ACHN (cell line): ENCODE measurements around the gene SLC5A6.
"Not testable (repeated sequence)": the region's sequence is repeated elsewhere in the genome, so short reads cannot be mapped to it uniquely, and the experiment has no call there.

ENCODE experiments used
- DNase-seq: peaks from one replicate; pipeline ENCODE4 v3.0.0-alpha.2; 2015
- in situ Hi-C: cut with HindIII; loops from 2 replicates; pipeline ENCODE4 v1.10.0; 2017; ENCODE audit warnings: low sequenced_read_pairs, low pct_ligation_motif_present, low pct_unique_long_range_greater_than_20kb

SLC5A6 gene

DNA sequence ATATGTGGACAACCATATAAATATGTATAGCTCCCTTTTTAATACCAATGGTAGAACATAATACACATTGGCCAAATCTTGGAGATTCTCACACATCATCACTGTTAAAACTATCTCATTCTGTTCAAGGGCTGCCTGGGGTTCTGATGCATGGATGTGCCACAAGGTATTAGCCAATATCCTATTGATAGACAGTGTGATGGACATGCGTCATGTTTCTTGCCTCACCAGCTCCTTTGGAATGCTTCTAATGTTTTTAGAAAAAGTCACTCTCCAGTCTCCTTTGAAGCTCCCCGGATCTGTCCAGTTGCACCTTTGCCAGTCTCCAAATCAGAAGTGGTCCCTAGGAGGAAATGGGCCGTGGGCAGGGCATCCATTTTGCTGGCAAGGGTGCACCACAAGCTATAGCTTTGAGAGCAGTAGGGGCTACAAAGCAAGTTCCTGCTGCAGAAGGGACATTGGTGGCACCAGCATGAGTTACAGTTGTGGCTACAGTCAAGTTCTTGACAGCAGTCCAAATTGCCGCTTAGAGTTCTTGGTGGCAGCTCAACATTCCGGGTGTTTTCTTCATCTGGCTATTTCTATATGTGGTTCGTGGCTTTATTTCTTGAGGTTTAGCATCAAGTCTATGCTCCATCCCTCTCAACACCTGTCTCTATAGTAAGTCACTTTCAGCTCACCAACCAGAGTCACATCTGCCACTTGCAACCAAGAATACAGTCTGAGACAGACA lies 25.3 kb downstream of the SLC5A6 start:
- in situ Hi-C loops: no loop called here
- DNase-seq: no peak

DNA sequence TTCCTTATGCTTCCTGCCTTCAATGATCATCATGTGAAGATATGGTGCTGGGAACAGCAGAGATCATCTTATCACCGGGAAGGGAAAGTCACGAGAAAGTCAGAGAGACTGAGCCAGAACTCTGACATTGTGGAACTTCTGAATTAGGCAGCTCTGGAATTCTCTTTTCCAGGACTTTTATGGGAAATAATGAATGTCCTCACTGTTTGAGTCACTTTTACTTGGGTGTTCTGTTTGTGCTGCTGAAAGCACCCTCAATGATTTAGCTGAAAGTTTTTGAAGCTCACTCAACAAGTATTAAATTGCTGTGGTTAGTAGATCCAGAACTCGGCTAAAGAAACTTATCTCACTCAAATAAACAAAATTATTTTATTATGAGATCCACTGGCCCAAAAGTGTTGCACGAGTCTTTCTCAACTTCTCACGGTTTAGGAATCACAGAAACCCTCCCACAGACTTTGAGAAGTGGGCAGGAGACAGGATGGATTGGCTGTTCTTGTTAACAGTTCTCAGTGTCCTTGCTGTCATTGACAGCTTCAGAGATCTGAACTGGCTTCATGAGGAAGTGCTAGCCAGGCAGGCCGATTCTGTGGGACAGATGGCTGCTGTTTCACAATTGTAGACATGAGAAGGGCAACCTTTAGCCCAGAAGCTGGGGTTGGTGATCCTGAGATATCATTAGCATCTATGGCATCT lies 26.6 kb downstream of the SLC5A6 start:
- DNase-seq: no peak
- in situ Hi-C loops: no loop called here

DNA sequence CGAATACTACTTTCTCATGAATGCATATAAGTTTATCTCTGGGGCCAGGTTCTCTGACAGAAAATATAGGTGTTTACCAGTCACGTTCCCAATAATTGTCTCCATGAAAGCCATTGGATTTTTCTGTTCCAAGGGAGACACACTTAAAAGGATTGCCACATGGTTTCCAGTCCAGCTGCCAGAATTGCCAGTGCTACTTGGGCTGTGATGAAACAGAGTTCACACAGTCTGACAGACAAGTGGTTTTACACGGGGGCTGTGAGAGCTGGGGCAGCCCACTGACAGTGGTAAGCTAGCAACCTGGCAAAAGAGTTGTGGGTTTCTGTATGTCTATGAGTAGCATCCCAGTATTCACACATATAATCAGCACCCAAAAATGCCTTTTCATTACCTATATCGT lies 28.0 kb downstream of the SLC5A6 start:
- in situ Hi-C loops: no loop called here
- DNase-seq: no peak

DNA sequence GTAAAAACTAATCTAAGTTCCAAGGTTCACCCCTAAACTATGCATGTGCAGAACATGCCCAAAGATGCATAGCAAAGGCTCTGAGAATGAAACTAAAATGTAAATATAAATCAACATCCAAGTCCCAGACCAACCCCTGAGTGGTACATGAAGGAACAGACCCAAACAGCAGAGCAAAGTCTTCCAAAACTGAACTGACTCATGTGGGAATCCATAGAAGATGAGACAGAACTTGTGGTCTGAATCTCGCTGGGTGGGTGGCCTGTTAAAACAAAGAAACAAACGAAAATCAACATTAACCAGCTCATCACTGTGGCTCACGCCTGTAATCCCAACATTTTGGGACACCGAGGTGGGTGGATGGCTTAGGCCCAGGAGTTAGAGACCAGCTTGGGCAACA lies 29.7 kb downstream of the SLC5A6 start:
- in situ Hi-C loops: no loop called here
- DNase-seq: no peak

DNA sequence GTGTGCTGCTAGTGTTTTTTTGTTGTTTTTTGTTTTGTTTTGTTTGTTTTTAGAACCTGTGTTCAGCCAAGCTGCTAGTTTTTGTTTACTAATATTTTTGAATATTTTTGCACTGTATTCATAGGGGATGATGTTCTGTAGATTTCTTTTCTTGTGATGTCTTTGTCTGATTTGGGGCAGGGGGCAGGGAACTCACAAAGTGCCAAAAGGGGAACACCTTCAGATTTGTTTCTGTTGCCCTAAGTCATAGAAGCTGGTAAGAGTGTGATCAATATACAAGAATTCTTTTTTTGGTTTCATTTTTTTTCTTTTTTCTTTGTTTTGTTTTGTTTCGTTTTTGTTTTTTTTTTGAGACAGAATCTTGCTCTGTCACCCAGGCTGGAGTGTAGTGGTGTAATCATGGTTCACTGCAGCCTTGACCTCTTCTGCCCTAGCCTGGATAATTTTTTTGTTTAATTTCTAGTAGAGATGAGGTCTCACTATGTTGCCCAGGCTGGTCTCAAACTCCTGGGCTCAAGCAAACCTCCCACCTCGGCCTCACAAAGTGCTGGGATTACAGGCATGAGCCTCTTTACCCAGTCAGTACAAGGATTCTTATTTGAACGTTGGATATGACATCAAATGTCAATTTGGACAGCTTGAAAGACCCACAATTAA lies 32.6 kb downstream of the SLC5A6 start:
- no peak for DNase-seq
- in situ Hi-C loops: no loop called here

DNA sequence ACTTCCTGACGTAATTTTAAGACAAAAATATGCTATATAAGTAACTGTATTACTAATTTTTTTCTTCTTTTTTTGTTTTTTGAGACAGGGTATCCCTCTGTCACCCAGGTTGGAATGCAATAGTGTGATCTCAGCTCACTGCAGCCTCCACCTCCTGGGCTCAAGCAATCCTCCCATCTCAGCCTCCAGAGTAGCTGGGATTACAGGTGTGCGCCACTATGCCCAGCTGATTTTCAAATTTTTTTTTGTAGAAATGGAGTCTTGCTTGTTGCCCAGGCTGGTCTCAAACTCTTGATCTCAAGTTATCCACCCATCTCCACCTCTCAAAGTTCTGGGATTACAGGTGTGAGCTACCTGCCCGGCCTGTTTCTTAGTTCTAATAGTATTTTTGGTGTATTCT lies 33.6 kb downstream of the SLC5A6 start:
- in situ Hi-C loops: no loop called here
- DNase-seq: no peak

DNA sequence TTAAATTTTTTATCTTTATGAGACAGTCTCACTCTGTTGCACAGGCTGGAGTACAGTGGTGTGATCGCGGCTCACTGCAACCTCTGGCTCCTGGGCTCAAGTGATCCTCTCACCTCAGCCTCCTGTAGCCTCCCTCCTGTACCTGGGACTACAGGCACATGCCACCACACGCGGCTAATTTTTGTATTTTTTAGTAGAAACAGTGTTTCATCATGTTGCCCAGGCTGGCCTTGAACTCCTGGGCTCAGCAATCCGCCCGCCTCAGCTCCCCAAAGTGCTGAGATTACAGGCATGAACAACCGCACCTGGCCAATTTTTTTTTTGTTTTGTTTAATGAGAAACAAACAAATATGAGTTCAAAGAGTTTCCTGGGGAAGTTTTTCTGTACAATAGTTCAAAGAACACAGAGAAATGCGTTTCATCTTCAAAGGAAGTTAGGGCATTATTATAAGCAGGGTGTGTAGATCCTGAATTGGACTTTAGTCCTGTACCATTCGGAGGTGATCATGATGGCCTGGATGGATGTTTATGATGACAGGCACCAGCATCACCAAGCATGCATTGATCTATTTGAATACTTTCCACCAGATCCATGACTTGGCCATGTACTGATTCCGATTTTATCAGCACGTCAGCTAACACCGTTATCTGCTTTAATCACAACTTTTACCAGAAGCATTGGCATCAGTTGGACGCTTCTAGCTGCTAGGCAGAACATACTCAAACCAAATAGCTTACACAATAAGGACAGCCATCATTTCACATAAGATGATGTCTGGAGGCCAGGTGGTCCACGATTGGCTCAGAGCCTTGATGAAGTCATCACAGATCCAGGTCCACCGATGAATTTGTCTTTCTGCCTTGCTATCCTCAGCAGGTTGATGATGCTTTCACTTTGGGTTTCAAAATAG lies 34.4 kb downstream of the SLC5A6 start:
- no peak for DNase-seq
- in situ Hi-C loops: no loop called here

DNA sequence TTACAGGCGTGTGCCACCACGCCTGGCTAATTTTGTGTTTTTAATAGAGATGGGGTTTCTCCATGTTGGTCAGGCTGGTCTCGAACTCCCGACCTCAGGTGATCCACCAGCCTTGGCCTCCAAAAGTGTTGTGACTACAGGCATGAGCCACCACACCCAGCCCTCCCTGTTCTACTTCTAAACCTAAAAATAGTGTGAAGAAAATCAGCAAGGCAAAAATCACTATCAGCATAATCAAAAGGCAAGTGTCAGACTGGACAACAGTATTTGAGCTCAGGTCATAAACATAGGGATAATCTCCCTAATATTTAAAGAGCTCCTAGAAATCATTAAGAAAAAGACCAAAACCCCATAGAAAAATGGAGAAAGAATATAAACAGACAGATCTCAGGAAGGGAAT lies 36.3 kb downstream of the SLC5A6 start:
- in situ Hi-C loops, DNase-seq: not testable (repeated sequence)

DNA sequence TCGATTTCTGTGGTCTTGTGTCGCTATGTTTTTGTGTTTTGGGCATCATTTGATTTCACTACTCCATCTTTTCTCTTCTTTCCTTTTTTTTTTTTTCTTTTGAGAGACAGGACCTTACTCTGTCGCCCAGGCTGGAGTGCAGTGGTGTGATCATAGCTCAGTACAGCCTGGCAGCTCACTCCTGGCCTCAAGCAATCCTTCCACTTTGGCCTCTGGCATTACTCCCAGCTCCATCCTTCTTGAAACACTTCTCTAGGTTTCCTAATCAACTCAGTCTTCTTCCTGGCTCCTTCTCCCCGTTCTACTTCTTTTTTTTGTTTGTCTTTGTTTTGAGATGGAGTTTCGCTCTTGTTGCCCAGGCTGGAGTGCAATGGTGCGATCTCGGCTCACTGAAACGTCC lies 36.7 kb downstream of the SLC5A6 start:
- in situ Hi-C loops: no loop called here
- DNase-seq: no peak

DNA sequence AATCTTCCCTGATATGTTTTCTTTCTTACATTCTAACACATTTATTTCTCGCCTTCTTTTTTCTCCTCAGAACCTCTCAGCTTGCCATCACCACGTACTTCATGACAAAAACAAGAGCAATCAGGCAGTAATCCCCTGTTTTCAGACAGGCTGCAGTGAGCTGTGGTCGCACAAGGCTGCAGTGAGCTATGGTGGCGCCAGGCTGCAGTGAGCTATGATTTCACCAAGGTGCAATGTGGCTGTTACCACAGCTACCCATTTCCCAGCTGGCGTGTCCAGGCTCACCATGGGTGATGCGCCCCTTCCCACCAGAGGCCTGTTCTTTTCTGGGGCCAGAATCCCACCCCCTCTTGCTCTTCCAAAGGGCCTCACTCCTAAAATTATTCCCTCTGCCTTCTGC lies 37.4 kb downstream of the SLC5A6 start:
- DNase-seq: no peak
- in situ Hi-C loops: no loop called here

DNA sequence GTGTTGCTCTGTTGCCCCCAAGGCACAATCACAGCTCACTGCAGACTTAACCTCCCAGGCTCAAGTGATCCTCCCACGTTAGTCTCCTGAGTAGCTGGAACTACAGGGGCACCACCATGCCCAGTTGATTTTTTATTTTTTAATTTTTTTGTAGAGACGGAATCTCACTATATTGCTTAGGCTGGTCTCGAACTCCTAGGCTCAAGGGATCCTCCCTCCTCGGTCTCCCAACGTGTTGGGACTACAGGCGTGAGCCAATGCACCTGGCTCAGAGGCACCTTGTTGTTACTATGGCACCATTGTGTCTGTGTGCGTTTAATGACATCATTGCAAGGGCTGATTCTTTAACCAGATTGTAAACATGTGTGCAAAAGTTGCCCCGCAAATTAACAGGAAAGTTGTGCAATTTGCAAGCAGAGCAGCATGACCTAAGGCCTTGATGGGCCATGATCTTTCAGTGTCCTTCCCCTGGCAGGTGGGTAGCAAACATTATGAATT lies 40.7 kb downstream of the SLC5A6 start:
- DNase-seq: no peak

DNA sequence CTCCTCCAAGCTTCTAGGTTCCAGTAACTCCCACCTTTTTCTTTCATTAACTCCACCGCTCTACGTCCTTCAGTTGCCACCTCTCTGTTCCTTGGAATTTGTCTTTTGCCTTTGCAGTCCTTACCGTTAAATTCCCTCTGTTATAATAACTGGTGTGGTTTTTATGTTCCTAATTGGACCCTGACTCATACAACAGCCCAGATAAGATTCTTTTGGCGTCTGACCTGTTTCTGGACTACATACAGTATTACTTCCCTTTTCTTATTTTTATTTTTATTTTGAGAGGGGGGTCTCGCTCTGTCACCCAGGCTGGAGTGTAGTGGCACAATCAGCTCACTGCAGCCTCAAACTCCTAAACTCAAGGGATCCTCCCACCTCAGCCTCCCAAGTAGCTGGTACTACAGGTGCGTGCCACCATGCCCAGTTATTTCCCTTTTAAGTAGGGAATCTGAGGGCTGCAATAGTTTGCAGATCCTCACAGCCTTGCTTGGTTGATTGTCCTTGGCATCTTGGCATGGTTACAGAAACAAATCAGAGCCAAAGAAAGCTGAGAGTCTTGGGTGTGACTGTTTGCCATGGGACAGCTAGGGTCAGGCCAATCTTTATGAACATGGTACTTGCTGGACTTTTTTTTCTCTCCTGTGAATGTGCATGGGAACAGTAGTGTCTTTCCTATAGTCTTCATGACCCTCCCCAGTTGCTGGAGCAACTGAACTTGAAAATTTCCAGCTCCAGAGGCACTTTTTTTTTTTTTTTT lies 41.3 kb downstream of the SLC5A6 start:
- in situ Hi-C loops: no loop called here
- no peak for DNase-seq

More for the DNA sequence above, 40.7 kb downstream of the SLC5A6 start:
- in situ Hi-C loops: no loop called here

DNA sequence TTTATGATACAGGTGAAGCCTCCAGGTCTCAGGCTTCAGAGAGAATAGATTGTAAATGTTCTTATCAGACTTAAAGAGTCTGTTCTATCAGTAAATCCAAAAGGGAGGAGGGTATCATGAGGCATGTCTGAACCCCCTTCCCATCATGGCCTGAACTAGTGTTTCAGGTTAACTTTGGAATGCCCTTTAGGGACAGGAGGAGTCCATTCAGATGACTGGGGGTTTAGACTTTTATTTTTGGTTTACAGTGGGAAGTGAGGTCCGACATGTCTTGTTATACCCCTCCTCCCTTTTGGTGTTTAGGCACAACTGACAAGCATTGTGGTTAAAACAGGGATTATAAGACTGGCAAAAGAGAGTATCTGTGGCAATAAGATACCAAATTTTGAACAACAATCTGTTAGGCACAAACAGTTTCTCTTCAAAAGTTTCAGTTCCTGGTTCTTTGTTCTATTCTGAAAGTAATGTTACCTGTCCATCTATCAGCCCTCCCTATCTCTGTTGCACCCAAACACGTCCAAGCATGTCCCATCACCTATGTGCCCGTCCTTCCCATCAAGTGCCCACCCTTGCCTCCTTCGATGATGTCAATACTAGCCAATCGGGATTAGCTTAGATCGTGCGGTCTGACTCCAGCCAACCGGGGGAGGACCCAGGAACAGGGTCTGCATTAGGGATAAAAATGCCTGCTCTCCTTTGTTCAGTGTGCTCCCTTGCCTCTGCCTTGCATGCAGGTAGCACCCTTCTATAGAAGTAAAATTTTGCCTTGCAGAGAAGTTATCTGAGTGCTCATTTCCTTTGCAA lies 46.9 kb downstream of the SLC5A6 start:
- DNase-seq: no peak
- in situ Hi-C loops: no loop called here

DNA sequence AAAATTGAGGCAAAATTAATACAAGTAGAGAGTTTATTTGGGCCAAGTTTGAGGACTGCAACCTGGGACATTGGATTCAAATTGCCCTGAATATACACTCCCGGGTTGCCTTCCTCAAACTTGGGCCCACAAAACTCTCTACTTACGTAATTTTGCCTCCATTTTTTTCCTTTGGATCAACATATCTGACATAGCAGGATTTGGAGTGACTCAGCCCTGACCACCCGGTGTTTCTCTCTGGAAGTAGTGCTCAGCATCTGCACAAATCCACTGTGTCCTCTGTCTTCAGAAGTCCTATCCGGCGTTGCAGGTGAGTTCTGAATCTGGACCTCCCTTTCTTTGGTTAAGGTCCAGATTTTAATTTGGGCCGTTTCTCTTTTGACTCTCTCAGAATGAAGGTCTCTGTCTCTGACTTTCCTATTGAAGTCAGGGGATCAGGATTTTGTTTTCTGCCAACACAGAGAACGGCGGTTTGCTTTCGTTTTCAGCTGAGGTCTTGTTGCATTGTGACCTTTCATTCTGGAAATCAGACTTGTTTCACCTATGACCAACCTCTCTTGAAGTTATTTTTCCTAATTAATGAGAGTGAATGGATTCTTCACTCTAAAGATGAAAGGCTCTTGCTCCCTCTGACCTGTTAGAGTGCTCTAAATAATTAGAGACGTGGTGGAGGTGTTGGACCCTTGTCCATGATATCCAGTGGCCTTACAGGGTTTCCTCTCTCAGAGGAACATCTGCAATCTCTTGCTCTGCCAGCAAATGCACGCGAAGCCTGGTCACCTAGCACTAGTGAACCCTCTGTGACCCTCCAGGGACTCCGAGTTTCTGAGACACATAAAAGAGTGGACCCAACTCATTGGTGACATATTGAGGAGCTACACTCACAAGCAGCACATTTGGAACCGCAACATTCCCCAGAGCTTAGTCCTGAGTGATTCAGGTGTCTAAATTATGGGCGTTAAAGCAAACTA lies 49.6 kb downstream of the SLC5A6 start:
- no peak for DNase-seq
- in situ Hi-C loops: no loop called here

DNA sequence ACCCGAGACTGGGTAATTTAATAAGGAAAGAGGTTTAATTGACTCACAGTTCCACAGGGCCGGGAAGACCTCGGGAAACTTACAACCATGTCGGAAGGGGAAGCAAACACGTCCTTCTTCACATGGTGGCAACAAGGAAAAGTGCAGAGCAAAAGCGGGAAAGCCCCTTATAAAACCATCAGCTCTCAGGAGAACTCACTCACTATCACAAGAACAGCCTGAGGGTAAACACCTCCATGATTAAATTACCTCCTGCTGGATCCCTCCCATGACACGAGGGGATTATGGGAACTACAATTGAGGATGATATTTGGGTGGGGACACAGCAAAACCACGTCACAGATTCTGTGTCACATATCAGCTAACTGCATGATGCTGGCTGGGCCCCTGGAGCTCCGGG lies 51.9 kb downstream of the SLC5A6 start:
- in situ Hi-C loops: no loop called here
- no peak for DNase-seq

DNA sequence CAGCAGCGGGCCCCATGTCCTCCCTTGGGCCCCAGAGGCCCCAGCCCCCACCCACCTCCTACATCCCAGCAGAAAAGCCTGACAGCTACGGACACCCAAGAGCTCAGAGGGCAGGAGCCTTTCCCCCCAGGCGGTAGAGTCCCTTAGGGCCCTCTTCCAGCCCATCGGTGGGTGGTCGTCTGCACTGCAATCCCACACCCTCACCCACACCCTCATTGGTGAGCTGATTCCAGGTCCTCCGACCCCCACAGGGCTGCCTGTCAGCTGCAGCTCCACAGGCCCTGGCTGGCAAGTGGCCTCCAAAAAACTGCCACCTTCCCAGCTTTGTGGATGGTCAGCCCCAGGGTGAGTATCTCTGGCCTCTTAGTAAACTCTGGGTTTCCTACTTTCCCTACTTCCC lies 52.8 kb downstream of the SLC5A6 start:
- DNase-seq: no peak
- in situ Hi-C loops: no loop called here
